ENCODE results near the gene INPP5J. TPM values are rescaled to one million over a fixed set of nuclear protein-coding genes. Genes with fewer than 3 reads are reported as not detected.

The INPP5J gene
- total RNA-seq, 4 donors from 2014 or later, result 0.26 to 3.2 (median 2.5) TPM

- TF ChIP-seq CTCF (IDR thresholded peaks at IDR 0.05) (no peak), POLR2A (IDR thresholded peaks at IDR 0.05) (no peak), POLR2AphosphoS5 (IDR thresholded peaks at IDR 0.05) (no peak), EP300 (IDR thresholded peaks at IDR 0.05) (no peak)
- peaks cover 18% of the 10 kb centered on the region for H3K4me1 ChIP-seq
- no peaks in the 10 kb centered on the region for H3K9me3 ChIP-seq
- no peaks in the 10 kb centered on the region for H3K36me3 ChIP-seq
- H3K27me3 ChIP-seq, result no peaks in the 10 kb centered on the region
- DNase-seq (ENCODE audit: low spot score in 2 of 2), result no peak
- no peak overlapping the region for H3K4me3 ChIP-seq
- WGBS, result 62% methylated on average over 2 of the region's 2 CpGs
- no peak overlapping the region for H3K27ac ChIP-seq
These were observed 602 bp upstream of the INPP5J start for GRCh38 chr22:31122196-31122531.

GRCh38 chr22:31123292-31123602, 481 bp downstream of the INPP5J start:
- Histone ChIP-seq H3K27ac (no peak overlapping the region), H3K27me3 (no peaks in the 10 kb centered on the region), H3K9me3 (no peaks in the 10 kb centered on the region), H3K4me1 (peaks cover 20% of the 10 kb centered on the region), H3K36me3 (no peaks in the 10 kb centered on the region), H3K4me3 (peak overlapping the region; percentile 31)
- 82% methylated on average over 4 of the region's 4 CpGs for WGBS
- TF ChIP-seq POLR2AphosphoS5 (IDR thresholded peaks at IDR 0.05) (no peak), CTCF (IDR thresholded peaks at IDR 0.05) (no peak), EP300 (IDR thresholded peaks at IDR 0.05) (no peak), POLR2A (IDR thresholded peaks at IDR 0.05) (no peak)
- DNase-seq (ENCODE audit: low spot score in 2 of 2), result no peak

- no peaks in the 10 kb centered on the region for H3K27me3 ChIP-seq
- WGBS, result 65% methylated on average over 3 of the region's 3 CpGs
- H3K4me3 ChIP-seq, result no peak overlapping the region
- no peak overlapping the region for H3K27ac ChIP-seq
- no peaks in the 10 kb centered on the region for H3K36me3 ChIP-seq
- TF ChIP-seq CTCF (IDR thresholded peaks at IDR 0.05) (no peak), EP300 (IDR thresholded peaks at IDR 0.05) (no peak), POLR2AphosphoS5 (IDR thresholded peaks at IDR 0.05) (no peak), POLR2A (IDR thresholded peaks at IDR 0.05) (no peak)
- DNase-seq (ENCODE audit: low spot score in 2 of 2), result no peak
- H3K4me1 ChIP-seq, result peaks cover 20% of the 10 kb centered on the region
- H3K9me3 ChIP-seq, result no peaks in the 10 kb centered on the region
These were observed 1.5 kb downstream of the INPP5J start for GRCh38 chr22:31124290-31124689.

GRCh38 chr22:31124811-31125465, 2.2 kb downstream of the INPP5J start:
- DNase-seq (ENCODE audit: low spot score in 2 of 2), result no peak
- Histone ChIP-seq H3K9me3 (no peaks in the 10 kb centered on the region), H3K4me1 (peaks cover 20% of the 10 kb centered on the region), H3K36me3 (no peaks in the 10 kb centered on the region), H3K27me3 (no peaks in the 10 kb centered on the region), H3K4me3 (no peak overlapping the region), H3K27ac (no peak overlapping the region)
- 72% methylated on average over 9 of the region's 14 CpGs for WGBS
- TF ChIP-seq POLR2A (IDR thresholded peaks at IDR 0.05) (no peak), EP300 (IDR thresholded peaks at IDR 0.05) (no peak), CTCF (IDR thresholded peaks at IDR 0.05) (no peak), POLR2AphosphoS5 (IDR thresholded peaks at IDR 0.05) (no peak)

GRCh38 chr22:31125521-31126117, 2.9 kb downstream of the INPP5J start:
- H3K4me1 ChIP-seq, result peaks cover 20% of the 10 kb centered on the region
- H3K4me3 ChIP-seq, result no peak overlapping the region
- H3K36me3 ChIP-seq, result no peaks in the 10 kb centered on the region
- H3K27me3 ChIP-seq, result no peaks in the 10 kb centered on the region
- H3K27ac ChIP-seq, result no peak overlapping the region
- 85% methylated on average over 12 of the region's 12 CpGs for WGBS
- no peak for DNase-seq (ENCODE audit: low spot score in 2 of 2)
- TF ChIP-seq CTCF (IDR thresholded peaks at IDR 0.05) (no peak), POLR2A (IDR thresholded peaks at IDR 0.05) (no peak), EP300 (IDR thresholded peaks at IDR 0.05) (no peak), POLR2AphosphoS5 (IDR thresholded peaks at IDR 0.05) (no peak)
- no peaks in the 10 kb centered on the region for H3K9me3 ChIP-seq
